Bronchial epithelial cell (primary cell): ENCODE data around the gene CELF2. TPM values are rescaled to one million over a fixed set of nuclear protein-coding genes. Genes with fewer than 3 reads are reported as not detected.

Source experiments
- DNase-seq: peaks from one replicate; pipeline ENCODE4 v3.0.0-alpha.2; 2010; ENCODE audit warnings: low read depth
- FAIRE-seq: peaks from 2 replicates; lab custom pipeline; 2011; peaks lifted over from hg19 to GRCh38; lab: Jason Lieb, UNC
- H3K27me3 ChIP-seq: 2 replicates; pipeline ENCODE4 v1.5.1; 2011; ENCODE audit warnings: low read length; ENCODE audit not compliant: control insufficient read depth, insufficient read depth
- H3K36me3 ChIP-seq: 2 replicates; pipeline ENCODE4 v1.5.1; 2011; ENCODE audit warnings: low read length; ENCODE audit not compliant: control insufficient read depth, insufficient read depth
- H3K4me3 ChIP-seq: 2 replicates; pipeline ENCODE4 v1.5.1; 2011; ENCODE audit warnings: mild to moderate bottlenecking, low read depth, low read length, control low read depth
- CTCF ChIP-seq: IDR thresholded peaks from 2 replicates; pipeline ENCODE4 v1.5.1; 2011; ENCODE audit warnings: mild to moderate bottlenecking, moderate library complexity, low read length, control low read depth, inconsistent platforms; ENCODE audit not compliant: insufficient read depth, severe bottlenecking
- total RNA-seq: library from RNA; depleted of rRNA; stranded (reverse); fragments of >200 nt; gene quantifications from 2 replicates; pipeline ENCODE4 v1.2.1, GENCODE V29; 2014

The CELF2 gene
- total RNA-seq, 1 donor from 2014 or later, result 2.1 TPM

- no peak for DNase-seq
- Histone ChIP-seq H3K36me3 (no peaks in the 10 kb centered on the region), H3K4me3 (no peak overlapping the region), H3K27me3 (no peaks in the 10 kb centered on the region)
- no peak for FAIRE-seq
- TF ChIP-seq CTCF, result no peak
These were observed 192.1 kb downstream of the CELF2 start for GRCh38 chr10:11209830-11210181.

GRCh38 chr10:11210211-11210922 is 192.7 kb downstream of the CELF2 start:
- Histone ChIP-seq H3K36me3 (no peaks in the 10 kb centered on the region), H3K4me3 (no peak overlapping the region), H3K27me3 (no peaks in the 10 kb centered on the region)
- no peak for FAIRE-seq
- DNase-seq, result no peak
- TF ChIP-seq CTCF, result no peak

DNA sequence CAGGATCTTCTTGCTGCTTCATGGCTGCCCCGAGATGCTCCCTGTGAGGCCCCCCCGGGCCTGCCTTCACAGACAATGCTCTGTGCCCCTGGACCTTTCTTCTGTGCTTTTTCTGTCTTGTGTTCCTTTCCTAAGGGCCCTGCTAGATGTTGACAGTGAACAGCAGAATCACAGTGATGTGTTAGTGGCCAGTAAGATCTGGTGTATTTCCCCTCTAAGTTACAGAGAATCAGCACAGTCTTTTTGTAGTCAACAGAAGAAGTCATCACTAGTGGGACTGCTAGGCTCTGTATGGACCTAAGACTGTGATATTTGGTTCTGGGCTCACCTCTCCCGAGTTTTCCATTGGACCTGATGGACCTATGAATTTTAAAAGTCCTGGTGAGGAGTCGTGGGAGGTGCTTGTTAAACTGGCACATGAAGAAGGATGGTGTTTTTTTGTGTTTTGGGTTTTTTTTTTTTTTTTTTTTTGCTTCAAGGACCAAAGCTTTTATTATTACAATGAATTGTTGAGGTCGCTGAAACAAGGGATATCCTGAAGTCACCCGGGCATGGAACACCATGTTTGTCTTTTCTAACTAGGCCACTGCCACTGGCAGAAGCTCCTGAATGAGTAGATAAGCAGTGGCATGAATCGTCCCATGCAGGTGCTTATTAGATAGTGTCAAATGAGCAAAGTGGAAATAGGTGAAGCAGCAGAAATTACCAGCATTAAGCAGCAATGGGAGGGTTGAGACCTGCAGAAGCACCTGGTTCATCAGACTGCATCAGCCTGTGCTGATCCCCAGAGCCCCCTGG is 194.8 kb downstream of the CELF2 start:
- Histone ChIP-seq H3K27me3 (no peaks in the 10 kb centered on the region), H3K4me3 (no peak overlapping the region), H3K36me3 (no peaks in the 10 kb centered on the region)
- DNase-seq (no peak), FAIRE-seq (no peak)
- TF ChIP-seq CTCF, result no peak

DNA sequence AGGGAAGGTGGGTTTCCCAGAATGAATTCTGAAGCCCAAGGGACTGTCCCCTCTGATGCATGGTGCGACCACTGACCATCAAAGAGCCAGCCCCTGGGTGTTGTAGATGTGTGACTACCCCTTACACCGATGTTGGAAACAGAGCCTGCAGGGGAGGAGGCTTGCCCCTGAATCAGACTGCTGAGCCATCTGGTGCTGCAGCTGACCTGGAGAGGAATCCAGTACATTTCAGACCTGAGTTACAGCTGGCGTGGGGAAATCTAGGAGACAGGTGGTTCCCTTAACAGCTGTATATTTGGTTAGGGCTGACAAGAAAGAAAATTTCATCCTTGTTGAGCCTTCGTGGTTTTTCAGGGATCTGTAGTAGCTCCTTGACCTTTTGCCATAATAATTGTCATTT is 195.5 kb downstream of the CELF2 start:
- Histone ChIP-seq H3K36me3 (no peaks in the 10 kb centered on the region), H3K27me3 (no peaks in the 10 kb centered on the region), H3K4me3 (no peak overlapping the region)
- TF ChIP-seq CTCF, result no peak
- no peak for DNase-seq
- FAIRE-seq, result no peak

DNA sequence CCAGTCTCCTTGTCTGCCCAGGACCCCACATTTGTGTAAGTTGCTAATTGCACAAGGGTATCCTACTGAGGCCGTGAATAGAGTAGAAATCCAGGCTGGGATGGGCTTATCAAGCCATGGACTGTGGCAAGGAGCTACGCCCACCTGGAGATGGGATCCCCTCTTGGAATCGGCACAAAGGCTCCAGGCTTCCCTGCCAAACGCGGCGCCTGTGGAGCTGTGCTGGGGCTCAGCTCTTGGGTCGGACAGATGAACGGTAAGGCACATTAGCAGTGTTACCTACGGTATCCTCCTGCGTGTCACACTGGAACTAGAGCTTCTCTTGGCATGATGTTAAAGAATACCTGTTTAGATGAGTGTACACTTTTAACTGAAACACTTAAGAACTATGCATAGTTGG is 196.7 kb downstream of the CELF2 start:
- no peaks in the 10 kb centered on the region for H3K27me3 ChIP-seq
- FAIRE-seq (no peak), DNase-seq (no peak)
- H3K4me3 ChIP-seq, result no peak overlapping the region
- no peaks in the 10 kb centered on the region for H3K36me3 ChIP-seq
- TF ChIP-seq CTCF, result no peak

DNA sequence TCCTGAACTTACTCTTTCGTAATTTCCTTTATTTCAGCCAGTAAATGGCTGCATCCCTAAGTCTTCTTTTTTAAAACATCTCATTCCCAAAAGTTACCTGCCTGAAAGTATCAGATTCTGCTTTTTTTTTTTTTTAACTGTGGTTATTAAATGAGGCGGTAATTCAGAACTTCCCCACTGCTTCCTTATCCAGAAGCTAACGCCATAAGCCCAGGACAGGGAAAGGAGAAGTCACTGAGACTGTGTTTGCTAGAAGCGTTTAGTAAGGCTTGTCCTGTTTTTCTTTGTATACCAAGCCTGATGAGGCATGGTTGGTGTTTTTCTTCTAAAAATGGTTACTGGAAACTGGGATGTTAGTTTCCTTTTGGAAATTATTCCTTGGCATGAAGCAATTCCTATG is 197.8 kb downstream of the CELF2 start:
- FAIRE-seq, result peak; percentile 7
- Histone ChIP-seq H3K4me3 (no peak overlapping the region), H3K27me3 (no peaks in the 10 kb centered on the region), H3K36me3 (no peaks in the 10 kb centered on the region)
- no peak for DNase-seq
- no peak for TF ChIP-seq CTCF
